Peyer's patch (tissue), 4 donors: Measurements from ENCODE around the gene KRT33B.

ENCODE experiments used
- CTCF ChIP-seq, 6 experiments: fragments of 450-650 bp in 4 of 6; fragments of 200-600 bp in 2 of 6; sonication (generic) in 1 of 6; IDR thresholded peaks; one replicate each; pipeline ENCODE4 v1.5.1; 2017 to 2019; ENCODE audit warnings: antibody characterized with exemption in 6 of 6, mild to moderate bottlenecking in 3 of 6, moderate library complexity in 1 of 6
- POLR2A ChIP-seq, 2 donors: fragments of 450-650 bp; IDR thresholded peaks; one replicate each; pipeline ENCODE4 v1.5.1; 2017; ENCODE audit warnings: antibody characterized with exemption in 2 of 2, mild to moderate bottlenecking in 2 of 2, moderate library complexity in 2 of 2

DNA sequence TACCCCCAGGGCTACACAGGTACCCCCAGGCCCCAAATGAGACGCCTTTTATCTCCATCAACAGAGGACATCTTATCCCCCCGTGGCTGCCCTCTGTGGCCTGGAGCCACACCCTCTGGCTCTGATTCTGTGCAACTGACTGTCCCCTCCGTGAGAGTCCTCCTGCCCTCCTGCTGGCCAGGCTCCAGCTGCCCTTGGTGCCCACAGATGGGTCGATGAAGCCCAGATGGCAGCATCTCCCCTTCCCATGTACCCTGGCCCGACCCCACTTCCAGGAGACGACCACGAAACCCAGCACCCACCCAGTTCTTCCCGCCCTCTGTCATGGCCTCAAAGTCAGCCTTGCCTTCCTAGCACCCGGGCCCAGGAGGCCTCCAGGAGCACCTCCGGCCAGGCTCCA lies 44.5 kb downstream of the KRT33B start:
- TF ChIP-seq CTCF (IDR thresholded peaks at IDR 0.05) = no peak
- no peak for TF ChIP-seq POLR2A (IDR thresholded peaks at IDR 0.05)
